CD4-positive, CD25-positive, alpha-beta regulatory T cell (primary cell): ENCODE data around the gene DOK6. TPM values are rescaled to one million over a fixed set of nuclear protein-coding genes. Genes with fewer than 3 reads are reported as not detected.

ENCODE experiments used
- ATAC-seq, 2 donors: fragments of 150-1000 bp; cut with Tn5 transposase; one replicate each; pipeline ENCODE4 v1.10.0; 2021; ENCODE audit warnings: low read depth in 2 of 2, moderate number of reproducible peaks in 2 of 2, moderate library complexity in 1 of 2
- DNase-seq, 3 donors: peaks; one replicate each; pipeline versions ENCODE4 v3.0.0 to v3.0.0-alpha.2; 2012 to 2022; ENCODE audit warnings: mixed read lengths in 1 of 3
- H3K27ac ChIP-seq: one replicate; pipeline ENCODE4 v1.7.0; 2013; ENCODE audit warnings: mild to moderate bottlenecking, low read length; ENCODE audit not compliant: insufficient read depth, poor library complexity, severe bottlenecking
- H3K27me3 ChIP-seq: one replicate; pipeline ENCODE4 v1.7.0; 2013; ENCODE audit warnings: low read length; ENCODE audit not compliant: control insufficient read depth, insufficient read depth
- H3K36me3 ChIP-seq: one replicate; pipeline ENCODE4 v1.7.0; 2013; ENCODE audit warnings: mild to moderate bottlenecking, low read length, moderate library complexity; ENCODE audit not compliant: control insufficient read depth, insufficient read depth
- H3K4me1 ChIP-seq: 2 replicates; pipeline ENCODE4 v1.7.0; 2013; ENCODE audit warnings: mild to moderate bottlenecking, low read length; ENCODE audit not compliant: insufficient read depth, control insufficient read depth, poor library complexity, severe bottlenecking
- H3K4me3 ChIP-seq: one replicate; pipeline ENCODE4 v1.7.0; 2013; ENCODE audit warnings: low read depth, mild to moderate bottlenecking, low read length, moderate library complexity
- H3K9me3 ChIP-seq, 2 experiments: 1 replicate in 1 of 2; 2 replicates in 1 of 2; pipeline ENCODE4 v1.7.0; 2013; ENCODE audit warnings: low read length in 2 of 2, mild to moderate bottlenecking in 1 of 2, moderate library complexity in 1 of 2; ENCODE audit not compliant: control insufficient read depth in 2 of 2
- H3K27ac Mint-ChIP-seq, 3 donors: one replicate each; pipeline ENCODE4 v1.8.0; 2020 to 2022; ENCODE audit warnings: mild to moderate bottlenecking in 3 of 3, mixed read lengths in 3 of 3, moderate library complexity in 2 of 3
- H3K27me3 Mint-ChIP-seq: one replicate; pipeline ENCODE4 v1.8.0; 2022; ENCODE audit warnings: mild to moderate bottlenecking, mixed read lengths
- H3K36me3 Mint-ChIP-seq: one replicate; pipeline ENCODE4 v1.8.0; 2020; ENCODE audit warnings: mixed read lengths
- H3K4me1 Mint-ChIP-seq, 4 donors: one replicate each; pipeline ENCODE4 v1.8.0; 2020 to 2022; ENCODE audit warnings: mixed read lengths in 4 of 4, mild to moderate bottlenecking in 1 of 4
- H3K4me3 Mint-ChIP-seq, 4 donors: one replicate each; pipeline ENCODE4 v1.8.0; 2020 to 2022; ENCODE audit warnings: mild to moderate bottlenecking in 4 of 4, mixed read lengths in 4 of 4, moderate library complexity in 3 of 4
- H3K9me3 Mint-ChIP-seq, 7 donors: one replicate each; pipeline ENCODE4 v1.8.0; 2020 to 2022; ENCODE audit warnings: mixed read lengths in 7 of 7, mild to moderate bottlenecking in 3 of 7, moderate library complexity in 2 of 7
- polyA plus RNA-seq, 4 donors: library from polyadenylated mRNA; unstranded; fragments of 300-500 nt; fragmentation: Illumina TruSeq; gene quantifications; one replicate each; pipeline ENCODE4 v1.2.3, GENCODE V29; 2021
- total RNA-seq: library from RNA; stranded (reverse); gene quantifications from one replicate; pipeline ENCODE4 v1.2.3, GENCODE V29; 2022

DOK6 gene
- total and polyA plus RNA-seq, 5 donors from 2014 or later: 0.03 TPM; not detected in 4

DNA sequence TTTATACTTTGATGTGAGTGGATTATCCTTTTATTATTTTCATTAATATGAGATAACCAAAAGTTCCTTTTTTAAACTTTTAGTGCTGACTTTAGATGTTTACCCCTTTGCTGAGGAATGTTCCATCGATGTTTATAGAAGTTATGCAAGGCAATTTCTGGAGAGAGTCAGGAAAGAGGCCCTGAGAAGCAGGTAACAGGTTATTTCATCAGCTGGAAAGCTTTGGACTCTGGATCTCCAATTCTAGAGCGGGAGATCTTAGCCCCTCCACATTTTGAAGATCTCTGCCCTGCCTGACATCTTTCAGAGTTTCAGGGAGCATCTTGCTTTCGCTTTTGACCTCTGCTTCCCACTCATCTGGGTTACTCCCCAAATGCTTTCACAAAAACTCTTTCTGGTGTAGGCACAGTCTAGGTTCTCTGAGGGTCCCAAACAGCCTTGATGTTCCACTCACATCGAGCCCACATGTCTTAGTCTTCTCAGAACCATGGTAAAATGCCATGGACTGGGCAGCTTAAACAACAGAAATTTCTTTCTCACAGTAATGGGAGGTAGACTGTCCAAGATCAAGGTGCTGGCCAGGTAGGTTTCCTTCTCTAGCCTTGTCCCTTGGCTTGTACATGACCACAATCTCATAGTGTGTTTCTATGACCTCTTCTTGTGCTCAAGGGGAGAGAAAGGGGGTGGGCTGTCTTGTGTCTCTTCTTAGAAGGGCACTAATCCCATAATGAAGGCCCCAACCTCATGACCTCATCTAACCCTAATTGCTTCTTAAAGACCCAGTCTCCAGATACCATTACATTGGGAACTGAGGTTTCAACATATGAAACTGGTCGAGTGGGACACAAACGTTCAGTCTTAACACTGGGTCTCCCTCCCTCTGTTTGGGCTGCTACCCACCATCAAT is 87.1 kb downstream of the DOK6 start:
- no peaks in the 10 kb centered on the region for H3K27me3 Mint-ChIP-seq
- Histone ChIP-seq H3K9me3 (no peaks in the 10 kb centered on the region), H3K4me3 (no peak overlapping the region), H3K27ac (no peak overlapping the region), H3K36me3 (no peaks in the 10 kb centered on the region), H3K27me3 (no peaks in the 10 kb centered on the region), H3K4me1 (no peaks in the 10 kb centered on the region)
- H3K4me1 Mint-ChIP-seq: no peaks in the 10 kb centered on the region
- no peaks in the 10 kb centered on the region for H3K36me3 Mint-ChIP-seq
- ATAC-seq: no peak
- no peak overlapping the region for H3K27ac Mint-ChIP-seq
- H3K4me3 Mint-ChIP-seq: no peak overlapping the region
- DNase-seq: no peak
- H3K9me3 Mint-ChIP-seq: peaks cover 0 to 5% (median 0%) of the 10 kb centered on the region in 7 donors

- Histone ChIP-seq H3K4me1 (no peaks in the 10 kb centered on the region), H3K27ac (no peak overlapping the region), H3K9me3 (no peaks in the 10 kb centered on the region), H3K4me3 (no peak overlapping the region), H3K36me3 (no peaks in the 10 kb centered on the region), H3K27me3 (no peaks in the 10 kb centered on the region)
- Mint-ChIP-seq H3K9me3 (peaks cover 0 to 5% (median 0%) of the 10 kb centered on the region in 7 donors), H3K27me3 (no peaks in the 10 kb centered on the region), H3K4me1 (no peaks in the 10 kb centered on the region), H3K36me3 (no peaks in the 10 kb centered on the region), H3K4me3 (no peak overlapping the region), H3K27ac (no peak overlapping the region)
- DNase-seq: no peak
- ATAC-seq: no peak
These were observed 89.4 kb downstream of the DOK6 start for GRCh38 chr18:69490072-69490471.

GRCh38 chr18:69490813-69491212 is 90.1 kb downstream of the DOK6 start:
- no peaks in the 10 kb centered on the region for H3K4me1 ChIP-seq
- H3K27me3 ChIP-seq: no peaks in the 10 kb centered on the region
- H3K27ac Mint-ChIP-seq: no peak overlapping the region
- DNase-seq (no peak), ATAC-seq (no peak)
- peaks cover 0 to 5% (median 0%) of the 10 kb centered on the region in 7 donors for H3K9me3 Mint-ChIP-seq
- H3K4me1 Mint-ChIP-seq: no peaks in the 10 kb centered on the region
- no peak overlapping the region for H3K4me3 ChIP-seq
- H3K36me3 Mint-ChIP-seq: no peaks in the 10 kb centered on the region
- no peaks in the 10 kb centered on the region for H3K27me3 Mint-ChIP-seq
- no peak overlapping the region for H3K4me3 Mint-ChIP-seq
- no peak overlapping the region for H3K27ac ChIP-seq
- no peaks in the 10 kb centered on the region for H3K9me3 ChIP-seq
- H3K36me3 ChIP-seq: no peaks in the 10 kb centered on the region

DNA sequence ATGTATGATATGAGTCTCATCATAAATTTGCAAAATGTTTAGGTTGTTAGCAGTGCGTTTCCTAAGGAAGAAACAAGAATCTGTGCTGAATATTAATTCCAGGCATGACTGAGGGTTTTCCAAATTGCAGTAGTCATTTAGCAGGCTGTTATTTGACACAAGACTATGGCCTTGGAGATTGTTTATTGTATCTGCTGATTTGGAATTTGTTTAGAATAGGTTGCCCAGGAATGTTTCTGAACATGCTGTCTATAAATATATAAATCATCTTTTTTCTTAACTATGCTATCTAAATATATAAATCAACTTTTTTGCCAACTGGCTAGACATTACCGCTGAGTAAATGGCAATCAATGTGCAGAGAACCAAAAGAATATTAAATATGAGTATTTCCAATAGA is 90.9 kb downstream of the DOK6 start:
- no peak for ATAC-seq
- Histone ChIP-seq H3K9me3 (no peaks in the 10 kb centered on the region), H3K27me3 (no peaks in the 10 kb centered on the region), H3K4me3 (no peak overlapping the region), H3K4me1 (no peaks in the 10 kb centered on the region), H3K27ac (no peak overlapping the region), H3K36me3 (no peaks in the 10 kb centered on the region)
- Mint-ChIP-seq H3K36me3 (no peaks in the 10 kb centered on the region), H3K9me3 (peaks cover 0 to 5% (median 0%) of the 10 kb centered on the region in 7 donors), H3K27me3 (no peaks in the 10 kb centered on the region), H3K4me1 (no peaks in the 10 kb centered on the region), H3K4me3 (no peak overlapping the region), H3K27ac (no peak overlapping the region)
- DNase-seq: no peak

GRCh38 chr18:69492861-69493260 is 92.2 kb downstream of the DOK6 start:
- Mint-ChIP-seq H3K4me3 (no peak overlapping the region), H3K4me1 (no peaks in the 10 kb centered on the region), H3K9me3 (peaks cover 0 to 5% (median 0%) of the 10 kb centered on the region in 7 donors), H3K27me3 (no peaks in the 10 kb centered on the region), H3K36me3 (no peaks in the 10 kb centered on the region), H3K27ac (no peak overlapping the region)
- H3K4me1 ChIP-seq: no peaks in the 10 kb centered on the region
- no peaks in the 10 kb centered on the region for H3K27me3 ChIP-seq
- H3K4me3 ChIP-seq: no peak overlapping the region
- no peak overlapping the region for H3K27ac ChIP-seq
- DNase-seq (no peak), ATAC-seq (no peak)
- no peaks in the 10 kb centered on the region for H3K36me3 ChIP-seq
- H3K9me3 ChIP-seq: no peaks in the 10 kb centered on the region

GRCh38 chr18:69494841-69495240 is 94.2 kb downstream of the DOK6 start:
- Mint-ChIP-seq H3K4me3 (no peak overlapping the region), H3K4me1 (no peaks in the 10 kb centered on the region), H3K27ac (no peak overlapping the region), H3K9me3 (no peaks in the 10 kb centered on the region), H3K36me3 (no peaks in the 10 kb centered on the region), H3K27me3 (peaks cover 4% of the 10 kb centered on the region)
- Histone ChIP-seq H3K4me1 (no peaks in the 10 kb centered on the region), H3K27ac (no peak overlapping the region), H3K27me3 (no peaks in the 10 kb centered on the region), H3K4me3 (no peak overlapping the region), H3K9me3 (no peaks in the 10 kb centered on the region), H3K36me3 (no peaks in the 10 kb centered on the region)
- DNase-seq: no peak
- ATAC-seq: no peak

DNA sequence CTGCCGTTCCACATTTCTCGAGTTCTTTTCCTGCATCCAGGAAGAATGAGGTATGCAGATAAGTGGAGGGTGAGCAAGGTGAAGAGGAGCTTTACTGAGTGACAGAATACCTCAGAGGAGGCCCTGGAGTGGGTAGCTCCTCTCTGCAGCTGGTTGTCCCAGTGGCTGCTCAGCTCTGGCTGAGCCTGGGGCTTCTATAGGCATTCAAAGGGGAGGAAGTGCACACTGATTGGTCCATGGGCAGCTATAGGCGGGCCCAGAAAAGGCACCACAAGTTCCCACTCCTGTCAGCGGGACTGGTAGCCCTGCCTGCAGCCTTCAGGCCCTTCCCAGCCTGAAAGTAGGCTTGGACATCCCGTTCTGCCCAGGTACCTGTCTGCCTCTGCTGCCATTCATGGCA is 94.7 kb downstream of the DOK6 start:
- Histone ChIP-seq H3K27ac (no peak overlapping the region), H3K36me3 (no peaks in the 10 kb centered on the region), H3K4me1 (no peaks in the 10 kb centered on the region), H3K9me3 (no peaks in the 10 kb centered on the region), H3K4me3 (no peak overlapping the region), H3K27me3 (no peaks in the 10 kb centered on the region)
- Mint-ChIP-seq H3K36me3 (no peaks in the 10 kb centered on the region), H3K9me3 (no peaks in the 10 kb centered on the region), H3K27me3 (peaks cover 6% of the 10 kb centered on the region), H3K4me1 (no peaks in the 10 kb centered on the region), H3K27ac (no peak overlapping the region), H3K4me3 (no peak overlapping the region)
- no peak for ATAC-seq
- no peak for DNase-seq
